ENCODE measurements around the gene CHN2. TPM values are rescaled to one million over a fixed set of nuclear protein-coding genes. Genes with fewer than 3 reads are reported as not detected.
"Not testable (repeated sequence)": the region's sequence is repeated elsewhere in the genome, so short reads cannot be mapped to it uniquely, and the experiment has no call there.

The CHN2 gene
- total RNA-seq, 2 experiments from 2014 or later = 1.7 to 1.8 TPM

GRCh38 chr7:29527505-29528108 is 333.0 kb downstream of the CHN2 start:
- peaks cover 10% of the 10 kb centered on the region for H3K9me3 Mint-ChIP-seq
- H3K4me1 Mint-ChIP-seq (ENCODE audit: low read depth) = no peaks in the 10 kb centered on the region
- H3K27me3 Mint-ChIP-seq = peaks cover 9% of the 10 kb centered on the region
- intact Hi-C loops (cut with micrococcal nuclease) = no loop called here
- no peaks in the 10 kb centered on the region for H3K36me3 Mint-ChIP-seq (ENCODE audit: low read depth)
- TF ChIP-seq CTCF (IDR thresholded peaks at IDR 0.05) = no peak
- H3K27ac Mint-ChIP-seq = no peak overlapping the region
- ChIA-PET CTCF (no interaction called here), POLR2A (no interaction called here)
- no peak overlapping the region for H3K4me3 Mint-ChIP-seq
- no peak for DNase-seq
- no peak for ATAC-seq

GRCh38 chr7:29528526-29528925 is 334.0 kb downstream of the CHN2 start:
- DNase-seq; POLR2A ChIA-PET; H3K36me3 Mint-ChIP-seq (ENCODE audit: low read depth); H3K4me3 Mint-ChIP-seq; ATAC-seq; CTCF ChIA-PET; H3K27ac Mint-ChIP-seq; H3K4me1 Mint-ChIP-seq (ENCODE audit: low read depth); intact Hi-C loops (cut with micrococcal nuclease); H3K9me3 Mint-ChIP-seq: not testable (repeated sequence)
- peaks cover 11% of the 10 kb centered on the region for H3K27me3 Mint-ChIP-seq

Other genes starting within 250 kb of the CHN2 start
- not detected for gene TRIL, start 236.4 kb upstream of the CHN2 start, total RNA-seq
- gene CPVL, start 48.2 kb upstream of the CHN2 start, total RNA-seq = not detected

Data from activated CD8-positive, alpha-beta T cell treated with anti-CD3 and anti-CD28 coated beads for 36 hours (primary cell).